Upper lobe of right lung (tissue), 1 donor: ENCODE results near the gene DDAH1. TPM values are rescaled to one million over a fixed set of nuclear protein-coding genes. Genes with fewer than 3 reads are reported as not detected.

ENCODE experiments used
- ATAC-seq: fragments of 200-7000 bp; cut with Tn5 transposase; one replicate; pipeline ENCODE4 v1.9.1; 2020; ENCODE audit warnings: mild to moderate bottlenecking, moderate library complexity
- DNase-seq: peaks from one replicate; pipeline ENCODE4 v3.0.0-alpha.2; 2020
- H3K27ac ChIP-seq: fragments of 200-600 bp; one replicate; pipeline ENCODE4 v1.8.0; 2022
- H3K27me3 ChIP-seq: fragments of 200-600 bp; one replicate; pipeline ENCODE4 v1.8.0; 2022; ENCODE audit warnings: mild to moderate bottlenecking
- H3K36me3 ChIP-seq: fragments of 200-600 bp; one replicate; pipeline ENCODE4 v1.8.0; 2022
- H3K4me1 ChIP-seq: fragments of 200-600 bp; one replicate; pipeline ENCODE4 v1.8.0; 2022
- H3K4me3 ChIP-seq: fragments of 200-600 bp; one replicate; pipeline ENCODE4 v1.8.0; 2022; ENCODE audit warnings: mild to moderate bottlenecking
- H3K9me3 ChIP-seq: fragments of 200-600 bp; one replicate; pipeline ENCODE4 v1.8.0; 2022
- CTCF ChIP-seq: fragments of 200-600 bp; IDR thresholded peaks from one replicate; pipeline ENCODE4 v1.8.0; 2022; ENCODE audit warnings: antibody characterized with exemption
- intact Hi-C: fragments of 100-400 bp; cut with DNase I; formaldehyde crosslinking; loops from one replicate; pipeline ENCODE4 v1.11.0; 2022
- total RNA-seq: library from RNA; stranded (reverse); fragmentation: NEBNext Ultra II Directional; extraction: Animal tissue kit (Norgen Biotek cat#: 25700); gene quantifications from one replicate; pipeline ENCODE4 v1.2.1, GENCODE V29; 2021
- donor health status: DM: no; HTN: yes; CAD: no; lungs with severe emphysema.

DDAH1 gene
- total RNA-seq, 1 donor from 2014 or later: 51.3 TPM

DNA sequence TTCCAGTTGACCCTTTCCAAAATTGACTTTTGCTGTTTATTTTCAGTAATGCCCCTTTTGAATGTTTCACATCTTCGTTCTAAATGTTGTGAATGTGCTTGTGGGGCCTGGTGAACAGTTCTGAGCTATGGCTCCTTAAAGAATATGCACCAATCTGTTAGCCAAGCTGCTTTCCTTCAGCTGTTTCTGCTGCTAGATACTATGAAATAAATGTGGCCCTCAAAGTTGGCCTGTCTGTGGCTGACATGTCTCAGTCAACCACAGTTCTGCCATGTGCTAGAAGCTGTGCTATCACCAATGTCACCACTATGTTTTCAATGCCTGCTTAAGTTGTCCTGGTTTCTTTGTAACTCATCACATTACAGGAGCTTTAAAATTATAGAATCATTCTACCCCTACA lies 101.9 kb downstream of the DDAH1 start:
- Histone ChIP-seq H3K27me3 (no peaks in the 10 kb centered on the region), H3K36me3 (no peaks in the 10 kb centered on the region), H3K27ac (no peak overlapping the region), H3K4me3 (no peak overlapping the region), H3K9me3 (no peaks in the 10 kb centered on the region), H3K4me1 (peaks cover 7% of the 10 kb centered on the region)
- ATAC-seq: no peak
- TF ChIP-seq CTCF: no peak
- DNase-seq: no peak
- intact Hi-C loops: no loop called here

DNA sequence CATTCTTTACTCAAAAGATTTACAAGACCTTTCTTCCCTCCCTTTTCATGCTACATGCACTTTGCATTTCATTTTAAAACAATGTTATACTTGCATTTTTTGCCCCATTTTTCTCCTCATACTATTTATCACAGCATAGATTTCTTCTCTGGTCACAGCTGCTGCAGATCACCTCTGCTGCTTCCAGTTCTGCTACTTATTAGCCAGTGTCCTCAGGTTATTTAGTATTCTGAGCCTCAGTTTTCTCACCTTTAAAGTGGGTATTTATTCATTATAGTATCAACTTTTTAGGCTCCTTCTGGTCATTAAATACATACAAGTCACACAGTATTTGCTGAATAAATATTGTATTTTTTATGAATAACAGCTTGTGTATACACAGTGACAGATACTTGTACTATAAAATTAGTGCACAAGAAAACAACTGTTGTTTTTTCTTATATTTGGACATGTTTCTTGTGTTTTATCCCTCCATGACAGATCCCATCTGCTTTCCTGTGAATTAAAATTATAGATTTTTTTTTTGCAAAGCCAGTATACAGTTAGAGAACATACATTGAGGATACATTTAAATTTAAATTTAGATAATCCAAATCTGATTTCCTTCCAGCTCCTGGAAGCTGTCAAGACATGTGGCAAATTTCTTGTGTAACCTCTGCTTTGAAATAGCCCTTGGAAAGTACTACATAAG lies 103.2 kb downstream of the DDAH1 start:
- intact Hi-C loops: no loop called here
- no peak for DNase-seq
- H3K36me3 ChIP-seq: no peaks in the 10 kb centered on the region
- H3K27me3 ChIP-seq: no peaks in the 10 kb centered on the region
- ATAC-seq: no peak
- no peak overlapping the region for H3K4me3 ChIP-seq
- no peak for TF ChIP-seq CTCF
- H3K4me1 ChIP-seq: peaks cover 7% of the 10 kb centered on the region
- no peaks in the 10 kb centered on the region for H3K9me3 ChIP-seq
- no peak overlapping the region for H3K27ac ChIP-seq

- no peak for DNase-seq
- no peak for TF ChIP-seq CTCF
- no peak for ATAC-seq
- no peaks in the 10 kb centered on the region for H3K9me3 ChIP-seq
- peaks cover 7% of the 10 kb centered on the region for H3K4me1 ChIP-seq
- H3K27me3 ChIP-seq: no peaks in the 10 kb centered on the region
- H3K36me3 ChIP-seq: no peaks in the 10 kb centered on the region
- H3K27ac ChIP-seq: no peak overlapping the region
- no peak overlapping the region for H3K4me3 ChIP-seq
- intact Hi-C loops: no loop called here
These were observed 104.0 kb downstream of the DDAH1 start for GRCh38 chr1:85360730-85361493.

GRCh38 chr1:85359874-85360721 lies 104.9 kb downstream of the DDAH1 start:
- no peak overlapping the region for H3K4me3 ChIP-seq
- no peaks in the 10 kb centered on the region for H3K27me3 ChIP-seq
- H3K4me1 ChIP-seq: peaks cover 7% of the 10 kb centered on the region
- DNase-seq: no peak
- no peak overlapping the region for H3K27ac ChIP-seq
- intact Hi-C loops: no loop called here
- no peaks in the 10 kb centered on the region for H3K9me3 ChIP-seq
- no peak for ATAC-seq
- TF ChIP-seq CTCF: no peak
- no peaks in the 10 kb centered on the region for H3K36me3 ChIP-seq

GRCh38 chr1:85358702-85359438 lies 106.1 kb downstream of the DDAH1 start:
- ATAC-seq (no peak), DNase-seq (no peak)
- Histone ChIP-seq H3K4me1 (peaks cover 7% of the 10 kb centered on the region), H3K4me3 (no peak overlapping the region), H3K9me3 (no peaks in the 10 kb centered on the region), H3K27ac (no peak overlapping the region), H3K36me3 (no peaks in the 10 kb centered on the region), H3K27me3 (no peaks in the 10 kb centered on the region)
- TF ChIP-seq CTCF: no peak
- intact Hi-C loops: no loop called here
